K562 (cell line): ENCODE measurements around the gene PGK2. TPM values are rescaled to one million over a fixed set of nuclear protein-coding genes. Genes with fewer than 3 reads are reported as not detected.

ENCODE experiments used
- AFF1 ChIP-seq, 2 experiments: fragments of 450-650 bp; IDR thresholded peaks; 2 replicates each; pipeline ENCODE4 v1.6.1; 2018; ENCODE audit warnings: mild to moderate bottlenecking in 2 of 2, low read depth in 1 of 2; ENCODE audit not compliant: partially characterized antibody in 2 of 2
- BMI1 ChIP-seq: fragments of 150-350 bp; IDR thresholded peaks from 2 replicates; pipeline ENCODE4 v1.6.1; 2014; ENCODE audit warnings: low read length
- CAMTA2 ChIP-seq: fragments of 250-450 bp; sonication (Bioruptor Pico); conservative IDR thresholded peaks from 2 replicates; pipeline ENCODE4 v1.5.1; 2022
- CC2D1A ChIP-seq: fragments of 450-650 bp; IDR thresholded peaks from 2 replicates; pipeline ENCODE4 v1.6.1; 2017; ENCODE audit warnings: mild to moderate bottlenecking
- CLOCK ChIP-seq: fragments of 250-450 bp; sonication (Bioruptor Pico); IDR thresholded peaks from 2 replicates; pipeline ENCODE4 v1.4.0; 2020; ENCODE audit warnings: mild to moderate bottlenecking, moderate library complexity, borderline replicate concordance
- DDX20 ChIP-seq: fragments of 450-650 bp; IDR thresholded peaks from 2 replicates; pipeline ENCODE4 v1.6.1; 2016; ENCODE audit warnings: missing genetic modification characterization, low read depth, mild to moderate bottlenecking, missing compliant biosample characterization, moderate library complexity
- E2F1 ChIP-seq: sonication (generic); formaldehyde crosslinking; IDR thresholded peaks from 2 replicates; pipeline ENCODE4 v1.8.1; 2023; ENCODE audit warnings: mild to moderate bottlenecking, missing genetic modification reagents, moderate library complexity
- FOSL1 ChIP-seq: fragments of 200-800 bp; sonication (Bioruptor generic); conservative IDR thresholded peaks from 2 replicates; pipeline ENCODE4 v1.6.1; 2016; ENCODE audit warnings: missing genetic modification characterization, missing compliant biosample characterization
- GATAD2B ChIP-seq: fragments of 450-650 bp; IDR thresholded peaks from 2 replicates; pipeline ENCODE4 v1.6.1; 2017; ENCODE audit warnings: mild to moderate bottlenecking, borderline replicate concordance
- HCFC1 ChIP-seq: IDR thresholded peaks from 2 replicates; pipeline ENCODE4 v1.6.1; 2012; ENCODE audit warnings: low read depth, low read length, improper control_type of control experiment
- HDAC1 ChIP-seq, 2 experiments: fragments of 450-650 bp; IDR thresholded peaks; 2 replicates each; pipeline ENCODE4 v1.6.1; 2016 to 2017; ENCODE audit warnings: inconsistent platforms in 1 of 2, mild to moderate bottlenecking in 1 of 2, moderate library complexity in 1 of 2
- ILF3 ChIP-seq: fragments of 450-650 bp; IDR thresholded peaks from 2 replicates; pipeline ENCODE4 v1.6.1; 2018; ENCODE audit warnings: antibody characterized with exemption, mild to moderate bottlenecking, moderate library complexity, borderline replicate concordance
- MTA1 ChIP-seq: fragments of 450-650 bp; IDR thresholded peaks from 2 replicates; pipeline ENCODE4 v1.6.1; 2017; ENCODE audit warnings: borderline replicate concordance
- NFIC ChIP-seq: fragments of 450-650 bp; IDR thresholded peaks from 2 replicates; pipeline ENCODE4 v1.6.1; 2017; ENCODE audit warnings: mild to moderate bottlenecking, inconsistent platforms
- TRIM25 ChIP-seq: fragments of 450-650 bp; IDR thresholded peaks from 2 replicates; pipeline ENCODE4 v1.7.0; 2016; ENCODE audit warnings: borderline replicate concordance
- VEZF1 ChIP-seq: fragments of 200-800 bp; sonication (Bioruptor generic); IDR thresholded peaks from 2 replicates; pipeline ENCODE4 v1.6.1; 2017; ENCODE audit warnings: missing genetic modification characterization, missing compliant biosample characterization
- ZNF76 ChIP-seq: fragments of 250-450 bp; sonication (Bioruptor Pico); IDR thresholded peaks from 2 replicates; pipeline ENCODE4 v1.4.0; 2020; ENCODE audit warnings: mild to moderate bottlenecking, moderate library complexity, borderline replicate concordance
- polyA plus RNA-seq, 8 experiments: library from polyadenylated mRNA; depleted of rRNA in 4 of 8; stranded (reverse) in 5 of 8; unstranded in 3 of 8; fragments of >200 nt; fragmentation: Nextera tagmentation in 2 of 8; fragmentation: Illumina TruSeq in 1 of 8; extraction: Ambion mirVana in 2 of 8; extraction: Trizol in 1 of 8; gene quantifications; 2 replicates each; pipeline versions ENCODE4 v1.2.1 to v1.2.3, GENCODE V29; 2011 to 2014; ENCODE audit warnings: inconsistent platforms in 1 of 8, missing spikeins in 1 of 8
- total RNA-seq, 7 experiments: library from RNA; depleted of rRNA in 6 of 7; stranded (reverse); fragments of >200 nt in 6 of 7; fragmentation: Illumina TruSeq in 2 of 7; extraction: Trizol in 2 of 7; gene quantifications; 2 replicates each; pipeline versions ENCODE4 v1.2.1 to v1.2.3, GENCODE V29; 2011 to 2021; ENCODE audit warnings: low replicate concordance in 1 of 7

Gene PGK2
- total and polyA plus RNA-seq, 9 of the 15 experiments (the other 6 are each of a cell fraction or from before 2014, with no cell fraction given), result not detected

GRCh38 chr6:49736017-49736508 lies 51.0 kb downstream of the PGK2 start (continued):
- TF ChIP-seq AFF1 (IDR thresholded peaks at IDR 0.05; ENCODE audit: low read depth in 1 of 2, partially characterized antibody in 2 of 2) (peak; percentile 14 to 67), NFIC (peak; percentile 75), BMI1 (no peak), ILF3 (0 out of 2 replicates have a peak, but pooled peaks have one; percentile 48), HCFC1 (no peak), HDAC1 (IDR thresholded peaks at IDR 0.05) (peak in 1 of 2 experiments; percentile 57; a peak in 1 of 4 replicates), CLOCK (CRISPR knock-in tag) (no peak), TRIM25 (no peak), ZNF76 (CRISPR knock-in tag) (no peak), DDX20 (tag) (no peak), E2F1 (CRISPR knock-in tag) (no peak), FOSL1 (peak; percentile 49), VEZF1 (CRISPR knock-in tag) (peak; percentile 48; the same call in 1 of the 2 replicates), MTA1 (peak; percentile 78), CAMTA2 (CRISPR knock-in tag) (no peak), CC2D1A (peak; percentile 82), GATAD2B (peak; percentile 95)
